NCI-H2081 treated with DMSO at 0.1 percent for 48 hours (cell line): ENCODE data around the gene SDR42E1.

Experiments
- DNase-seq: peaks from one replicate; lab custom pipeline; 2025; lab: John Stamatoyannopoulos, UW

SDR42E1 gene

GRCh38 chr16:81940781-81941560 is 70.3 kb downstream of the SDR42E1 start:
- no peak for DNase-seq

GRCh38 chr16:81939164-81940056 is 71.9 kb downstream of the SDR42E1 start:
- no peak for DNase-seq
